HFF-Myc (cell line): ENCODE results near the gene CIROP.

ENCODE experiments used
- DNase-seq: peaks from one replicate; pipeline ENCODE4 v3.0.0-alpha.2; 2011; ENCODE audit warnings: low read depth; ENCODE audit errors: extremely low read depth
- H3K4me3 ChIP-seq: replicated peaks from 2 replicates; pipeline ENCODE4 v1.5.1; 2011; ENCODE audit warnings: low read depth, mild to moderate bottlenecking, control low read depth, low read length
- CTCF ChIP-seq: IDR thresholded peaks from 2 replicates; pipeline ENCODE4 v1.5.1; 2012; ENCODE audit warnings: mild to moderate bottlenecking, low read depth, low read length, control low read depth; ENCODE audit errors: missing control alignments

Gene CIROP

DNA sequence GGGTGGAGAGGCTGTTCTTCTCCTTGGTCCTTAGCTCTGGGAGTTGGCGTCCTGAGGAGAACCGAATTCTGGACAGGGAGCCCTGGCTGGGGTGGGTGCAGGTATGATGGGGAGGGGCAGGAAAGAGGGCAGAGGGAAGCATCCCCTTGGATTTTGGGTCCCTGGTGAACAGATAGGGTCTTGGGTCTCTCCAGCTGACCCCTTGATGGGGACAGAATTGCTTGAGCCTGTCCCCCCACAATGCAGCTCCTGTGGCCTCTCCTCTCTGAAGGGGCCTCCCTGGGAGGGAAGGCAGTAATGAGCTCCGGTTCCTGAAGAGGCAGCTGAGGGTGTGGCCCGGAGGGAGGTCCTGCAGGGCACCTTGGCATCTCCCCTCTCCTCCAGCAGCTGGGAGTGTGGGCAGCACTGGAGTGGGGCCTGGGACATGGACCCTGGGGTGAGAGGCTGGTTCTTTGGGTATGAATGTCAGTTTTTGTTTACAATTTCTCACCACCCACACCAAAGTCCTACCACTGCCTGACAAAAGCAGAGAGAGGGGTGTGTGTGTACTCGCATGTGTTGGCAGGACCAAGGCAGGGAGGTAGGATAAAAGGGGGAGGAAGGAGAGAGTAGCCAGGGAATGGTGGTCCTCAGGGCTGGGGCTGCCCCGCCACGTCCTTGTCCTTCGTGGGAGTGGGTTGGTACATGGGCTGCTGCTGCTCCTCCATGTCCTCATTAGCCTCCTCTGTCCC lies 21.9 kb upstream of the CIROP start:
- DNase-seq, result no peak
- H3K4me3 ChIP-seq, result no peak overlapping the region
- no peak for TF ChIP-seq CTCF

- H3K4me3 ChIP-seq, result no peak overlapping the region
- no peak for TF ChIP-seq CTCF
- DNase-seq, result no peak
Observed at GRCh38 chr14:23125933-23126524, 21.2 kb upstream of the CIROP start.

DNA sequence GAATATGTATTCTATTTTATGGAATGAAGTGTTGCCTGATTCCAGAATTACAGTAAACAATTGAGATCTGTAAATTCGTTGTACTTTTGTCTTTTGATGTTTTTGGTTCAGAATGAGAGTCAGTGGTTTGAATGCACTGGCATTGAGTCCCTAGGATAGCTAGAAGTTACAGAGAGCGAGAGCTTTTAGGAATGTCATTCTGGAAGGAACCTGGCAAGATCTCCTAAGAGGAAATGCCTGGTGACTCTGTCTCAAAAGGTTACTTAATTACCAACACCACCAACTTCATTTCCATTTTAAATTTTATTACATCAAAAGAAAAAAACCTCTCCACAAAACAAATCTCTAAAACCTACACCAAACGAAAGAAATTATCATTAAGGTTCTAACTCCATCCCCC lies 20.2 kb upstream of the CIROP start:
- no peak overlapping the region for H3K4me3 ChIP-seq
- no peak for DNase-seq
- TF ChIP-seq CTCF, result no peak

GRCh38 chr14:23124337-23124954 lies 19.7 kb upstream of the CIROP start:
- no peak for DNase-seq
- no peak for TF ChIP-seq CTCF
- no peak overlapping the region for H3K4me3 ChIP-seq

GRCh38 chr14:23123419-23123818 lies 18.6 kb upstream of the CIROP start:
- TF ChIP-seq CTCF, result no peak
- no peak overlapping the region for H3K4me3 ChIP-seq
- no peak for DNase-seq

- TF ChIP-seq CTCF, result no peak
- no peak overlapping the region for H3K4me3 ChIP-seq
- no peak for DNase-seq
Observed at GRCh38 chr14:23122086-23122485, 17.3 kb upstream of the CIROP start.

DNA sequence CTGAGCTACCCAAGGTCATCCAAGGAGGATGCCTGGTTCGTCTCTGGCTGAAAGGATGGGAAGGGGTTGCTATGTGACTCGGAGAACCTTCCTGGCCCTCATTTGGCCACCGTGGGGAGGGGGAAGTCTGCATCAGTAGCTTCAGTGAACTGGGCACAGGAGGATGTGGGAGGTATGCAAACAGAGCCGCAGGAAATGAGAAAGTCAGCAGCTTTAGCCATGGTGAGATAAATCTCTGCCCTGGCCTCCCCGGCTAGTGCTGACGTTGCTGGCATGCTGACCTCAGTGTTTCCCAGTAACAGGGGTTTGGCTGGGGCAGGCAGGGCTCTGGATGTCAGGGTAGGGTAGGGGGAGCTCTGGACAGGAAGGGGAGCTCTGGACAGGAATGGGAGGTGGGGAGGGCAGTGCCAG lies 16.6 kb upstream of the CIROP start:
- no peak overlapping the region for H3K4me3 ChIP-seq
- no peak for TF ChIP-seq CTCF
- DNase-seq, result no peak
